NOMO-1 (cell line): ENCODE data around the gene IL4R.
A peak's percentile ranks its signal among the peaks of the same experiment; 100 is the strongest.
"Not testable (repeated sequence)": the region's sequence is repeated elsewhere in the genome, so short reads cannot be mapped to it uniquely, and the experiment has no call there.

ENCODE experiments used
- DNase-seq, 2 experiments: peaks; one replicate each; lab custom pipeline; 2025; ENCODE audit not compliant: unreplicated experiment in 2 of 2; lab: John Stamatoyannopoulos, UW

Gene IL4R

GRCh38 chr16:27401768-27402568, 88.2 kb downstream of the IL4R start, which contains the start of gene IL21R:
TSS of gene IL21R (plus strand) at chr16:27402174. CDS start at chr16:27430072, 27,898 bp downstream.
- peak; percentile 40 to 50 for DNase-seq

DNA sequence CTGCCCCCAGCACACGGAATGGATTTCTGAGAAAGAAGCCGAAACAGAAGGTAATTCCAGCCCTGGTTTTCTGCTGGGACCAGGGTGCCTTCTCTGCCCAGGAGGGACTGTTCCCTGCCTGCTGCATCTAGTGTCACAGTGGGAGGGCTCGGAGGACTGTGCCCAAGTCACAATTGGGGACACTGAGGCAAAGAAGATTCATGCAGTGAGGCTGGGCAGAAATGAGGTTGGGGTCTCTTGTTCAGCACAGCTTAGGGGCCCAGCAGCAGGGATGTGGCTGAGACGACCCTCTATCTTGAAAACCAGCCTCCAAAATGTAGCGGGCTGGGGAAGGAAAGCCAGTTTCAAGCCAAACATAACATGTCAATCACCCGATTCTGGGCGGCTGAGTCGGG, 88.8 kb downstream of the IL4R start:
- DNase-seq: no peak

- no peak for DNase-seq
These were observed 89.3 kb downstream of the IL4R start for GRCh38 chr16:27402964-27403600.

- no peak for DNase-seq
These were observed 89.8 kb downstream of the IL4R start for GRCh38 chr16:27403601-27403992.

DNA sequence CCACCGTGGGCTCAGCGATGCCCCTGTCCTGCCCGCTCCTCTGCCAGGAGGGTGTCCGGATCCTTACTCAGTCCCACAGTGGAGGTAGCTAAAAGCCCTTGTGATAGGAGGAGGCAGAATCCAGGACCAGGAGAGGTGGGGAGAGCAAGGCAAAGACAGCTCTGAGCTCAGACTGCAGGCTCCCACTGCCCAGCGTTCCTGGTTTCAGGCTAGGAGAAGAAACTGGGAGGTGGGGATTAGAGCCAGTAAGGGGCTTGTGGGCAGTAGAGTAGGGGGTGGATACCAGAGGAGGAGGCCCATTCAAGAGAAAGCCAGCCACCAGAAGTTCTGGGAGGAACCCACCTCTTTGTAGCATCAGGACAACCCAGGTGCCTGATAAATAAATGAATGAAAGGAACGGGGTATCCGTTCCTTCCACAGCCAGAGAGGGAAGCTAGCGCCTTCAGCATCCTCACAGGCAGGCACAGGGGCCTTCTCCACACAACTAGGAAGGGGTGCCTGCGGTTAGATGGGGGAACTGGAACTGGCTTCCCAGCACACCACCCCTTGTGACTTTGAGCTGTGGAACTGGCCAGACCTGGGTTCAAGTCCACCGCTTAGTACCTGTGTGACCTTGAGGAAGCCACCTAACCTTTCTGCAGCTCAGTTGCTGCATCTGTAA, 90.5 kb downstream of the IL4R start:
- no peak for DNase-seq

GRCh38 chr16:27405546-27406451, 92.0 kb downstream of the IL4R start:
- no peak for DNase-seq

DNA sequence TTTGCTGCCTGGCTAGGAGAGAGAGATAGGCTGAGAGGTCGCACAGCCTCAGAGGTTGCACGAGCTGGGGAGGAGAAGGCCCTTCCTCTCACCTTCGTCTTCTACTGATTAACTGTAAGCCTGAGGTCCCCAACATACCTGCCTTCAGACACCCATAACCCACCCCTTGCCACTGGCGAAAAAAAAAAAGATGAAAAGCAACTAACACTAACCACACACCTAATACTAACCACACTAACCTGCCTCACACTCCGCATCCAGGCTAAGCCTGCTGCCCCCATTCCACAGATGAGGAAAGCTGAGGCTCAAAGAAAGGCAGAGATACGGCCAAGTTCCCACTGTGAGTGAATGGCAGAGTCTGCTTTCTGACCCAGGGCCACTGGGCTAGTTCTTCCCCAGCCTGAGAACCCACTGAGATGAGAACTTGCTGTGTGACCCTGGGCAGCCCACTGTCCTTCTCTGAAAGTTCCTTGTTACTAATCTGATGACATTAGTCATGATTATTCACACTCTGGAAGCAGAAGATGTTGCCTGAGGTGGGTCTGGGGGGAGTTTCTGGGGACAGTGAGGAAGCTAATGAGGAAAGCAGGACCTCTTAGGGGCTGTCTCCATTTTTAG, 92.8 kb downstream of the IL4R start:
- DNase-seq: no peak

DNA sequence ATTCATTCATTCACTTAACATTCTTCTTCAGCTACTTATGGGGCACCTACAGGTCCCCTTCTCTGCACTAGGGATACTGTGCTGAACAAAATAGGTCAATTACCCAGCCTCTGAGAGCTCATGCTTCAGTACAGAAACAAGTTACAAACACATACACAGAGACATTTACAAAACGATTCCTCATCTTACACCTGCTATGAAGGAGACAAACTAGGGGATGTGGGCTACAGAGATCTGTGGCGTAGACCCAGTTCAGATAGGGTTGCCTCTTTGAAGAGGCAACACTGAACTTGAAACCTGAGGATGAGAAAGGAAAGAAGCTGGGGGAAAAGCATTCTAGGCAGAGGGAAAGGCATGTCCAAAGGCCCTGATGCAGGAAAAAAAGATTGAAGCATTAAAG, 93.4 kb downstream of the IL4R start:
- no peak for DNase-seq

- no peak for DNase-seq
These were observed 94.3 kb downstream of the IL4R start for GRCh38 chr16:27408012-27408601.

DNA sequence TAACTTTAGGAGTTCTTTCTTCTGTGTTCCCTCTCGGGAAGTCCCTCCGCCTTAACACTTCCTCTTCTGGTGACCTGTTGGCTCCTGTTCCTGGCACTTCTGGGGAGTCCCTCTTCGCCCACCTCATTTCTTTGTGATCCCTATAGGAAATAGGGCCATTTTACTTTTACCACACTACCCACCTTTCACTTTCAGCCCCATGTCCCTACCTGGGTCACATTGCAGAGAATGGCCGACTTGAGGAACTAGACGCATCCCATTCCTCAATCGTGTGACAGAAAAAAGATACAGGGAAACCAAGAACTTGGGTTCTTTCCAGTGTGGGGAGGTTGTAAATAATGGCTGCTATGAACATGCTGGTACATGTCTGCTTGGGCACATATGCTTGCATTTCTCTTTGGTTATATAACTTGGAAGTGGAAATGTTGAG, 94.8 kb downstream of the IL4R start:
- no peak for DNase-seq

GRCh38 chr16:27409958-27410357, 96.2 kb downstream of the IL4R start:
- DNase-seq: not testable (repeated sequence)

- DNase-seq: peak in 1 of 2 experiments; percentile 49
These were observed 97.0 kb downstream of the IL4R start for GRCh38 chr16:27410761-27411160.

DNA sequence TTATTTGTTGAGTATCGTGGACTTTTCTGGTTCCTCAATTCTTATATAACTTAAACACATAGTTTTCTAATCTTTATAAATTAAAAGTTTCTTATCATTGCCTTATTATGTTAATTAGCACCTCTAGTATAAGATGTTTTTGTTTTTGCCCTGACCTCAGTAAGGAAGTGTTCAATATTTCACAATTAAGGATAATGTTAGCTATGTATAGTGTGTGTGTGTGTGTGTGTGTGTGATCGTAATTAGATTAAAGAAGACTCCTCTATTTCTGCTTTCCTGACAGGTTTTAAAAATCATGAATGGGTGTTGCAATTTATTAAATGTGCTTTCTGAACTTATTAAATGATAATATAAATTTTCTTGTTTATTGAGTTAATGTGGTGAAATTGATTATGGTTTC, 100.2 kb downstream of the IL4R start:
- DNase-seq: peak in 1 of 2 experiments; percentile 16
